Measurements from ENCODE around the gene IPPK. TPM values are rescaled to one million over a fixed set of nuclear protein-coding genes. Genes with fewer than 3 reads are reported as not detected.

Gene IPPK
- total RNA-seq, 1 experiment from 2014 or later: 5.4 TPM

DNA sequence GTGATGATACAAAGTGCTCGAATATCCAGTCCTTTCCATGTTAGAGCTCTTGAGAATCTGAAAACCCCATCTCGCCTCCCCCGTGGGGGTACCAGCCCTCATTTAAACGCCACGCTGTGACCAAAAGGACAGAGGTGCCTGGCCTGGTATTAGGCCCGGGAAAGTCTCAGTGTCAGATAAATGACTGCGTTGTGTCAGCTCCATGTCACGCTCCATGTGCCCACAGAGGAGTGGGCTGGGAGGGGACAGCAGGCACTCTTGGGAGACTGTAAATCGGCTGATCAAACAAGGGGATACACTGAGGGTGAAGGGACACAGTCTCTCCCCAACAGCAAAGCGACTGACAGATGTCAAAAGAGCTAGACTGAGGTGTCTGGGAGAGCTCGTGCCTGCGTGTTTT, 68.5 kb downstream of the IPPK start:
- Histone ChIP-seq H3K4me1 (ENCODE audit: control insufficient read depth, insufficient read depth, low read length) (peaks cover 10% of the 10 kb centered on the region), H3K4me3 (ENCODE audit: low read depth in 2 of 2, low read length in 2 of 2) (no peak overlapping the region), H3K36me3 (ENCODE audit: control insufficient read depth, insufficient read depth, low read length) (no peaks in the 10 kb centered on the region), H3K27ac (ENCODE audit: low read length) (no peak overlapping the region), H3K9me3 (ENCODE audit: control insufficient read depth, insufficient read depth, low read depth, low read length) (no peaks in the 10 kb centered on the region), H3K27me3 (ENCODE audit: control insufficient read depth, insufficient read depth, low read length) (no peaks in the 10 kb centered on the region)
- BruUV-seq (replicated peaks): no TSS peak
- POLR2A ChIA-PET: no interaction called here
- in situ Hi-C loops (cut with HindIII; ENCODE audit: low pct_unique_long_range_greater_than_20kb, low sequenced_read_pairs) (no loop called here), intact Hi-C loops (cut with micrococcal nuclease; ENCODE audit: unreplicated experiment) (no loop called here)
- CTCF ChIA-PET: interaction anchor here (0.8 kb wide), 1 partner anchor 365 kb away, joined by 3 read pairs; no protein-coding TSS in a partner anchor
- TF ChIP-seq, protein P1, sequence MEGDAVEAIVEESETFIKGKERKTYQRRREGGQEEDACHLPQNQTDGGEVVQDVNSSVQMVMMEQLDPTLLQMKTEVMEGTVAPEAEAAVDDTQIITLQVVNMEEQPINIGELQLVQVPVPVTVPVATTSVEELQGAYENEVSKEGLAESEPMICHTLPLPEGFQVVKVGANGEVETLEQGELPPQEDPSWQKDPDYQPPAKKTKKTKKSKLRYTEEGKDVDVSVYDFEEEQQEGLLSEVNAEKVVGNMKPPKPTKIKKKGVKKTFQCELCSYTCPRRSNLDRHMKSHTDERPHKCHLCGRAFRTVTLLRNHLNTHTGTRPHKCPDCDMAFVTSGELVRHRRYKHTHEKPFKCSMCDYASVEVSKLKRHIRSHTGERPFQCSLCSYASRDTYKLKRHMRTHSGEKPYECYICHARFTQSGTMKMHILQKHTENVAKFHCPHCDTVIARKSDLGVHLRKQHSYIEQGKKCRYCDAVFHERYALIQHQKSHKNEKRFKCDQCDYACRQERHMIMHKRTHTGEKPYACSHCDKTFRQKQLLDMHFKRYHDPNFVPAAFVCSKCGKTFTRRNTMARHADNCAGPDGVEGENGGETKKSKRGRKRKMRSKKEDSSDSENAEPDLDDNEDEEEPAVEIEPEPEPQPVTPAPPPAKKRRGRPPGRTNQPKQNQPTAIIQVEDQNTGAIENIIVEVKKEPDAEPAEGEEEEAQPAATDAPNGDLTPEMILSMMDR (IDR thresholded peaks at IDR 0.05): no peak
- TF ChIP-seq, protein P2, sequence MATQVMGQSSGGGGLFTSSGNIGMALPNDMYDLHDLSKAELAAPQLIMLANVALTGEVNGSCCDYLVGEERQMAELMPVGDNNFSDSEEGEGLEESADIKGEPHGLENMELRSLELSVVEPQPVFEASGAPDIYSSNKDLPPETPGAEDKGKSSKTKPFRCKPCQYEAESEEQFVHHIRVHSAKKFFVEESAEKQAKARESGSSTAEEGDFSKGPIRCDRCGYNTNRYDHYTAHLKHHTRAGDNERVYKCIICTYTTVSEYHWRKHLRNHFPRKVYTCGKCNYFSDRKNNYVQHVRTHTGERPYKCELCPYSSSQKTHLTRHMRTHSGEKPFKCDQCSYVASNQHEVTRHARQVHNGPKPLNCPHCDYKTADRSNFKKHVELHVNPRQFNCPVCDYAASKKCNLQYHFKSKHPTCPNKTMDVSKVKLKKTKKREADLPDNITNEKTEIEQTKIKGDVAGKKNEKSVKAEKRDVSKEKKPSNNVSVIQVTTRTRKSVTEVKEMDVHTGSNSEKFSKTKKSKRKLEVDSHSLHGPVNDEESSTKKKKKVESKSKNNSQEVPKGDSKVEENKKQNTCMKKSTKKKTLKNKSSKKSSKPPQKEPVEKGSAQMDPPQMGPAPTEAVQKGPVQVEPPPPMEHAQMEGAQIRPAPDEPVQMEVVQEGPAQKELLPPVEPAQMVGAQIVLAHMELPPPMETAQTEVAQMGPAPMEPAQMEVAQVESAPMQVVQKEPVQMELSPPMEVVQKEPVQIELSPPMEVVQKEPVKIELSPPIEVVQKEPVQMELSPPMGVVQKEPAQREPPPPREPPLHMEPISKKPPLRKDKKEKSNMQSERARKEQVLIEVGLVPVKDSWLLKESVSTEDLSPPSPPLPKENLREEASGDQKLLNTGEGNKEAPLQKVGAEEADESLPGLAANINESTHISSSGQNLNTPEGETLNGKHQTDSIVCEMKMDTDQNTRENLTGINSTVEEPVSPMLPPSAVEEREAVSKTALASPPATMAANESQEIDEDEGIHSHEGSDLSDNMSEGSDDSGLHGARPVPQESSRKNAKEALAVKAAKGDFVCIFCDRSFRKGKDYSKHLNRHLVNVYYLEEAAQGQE (IDR thresholded peaks at IDR 0.05; ENCODE audit: insufficient read depth in 1 of 2, low read depth in 2 of 2, low read length in 1 of 2): no peak
- no peak for TF ChIP-seq POLR2AphosphoS5 (IDR thresholded peaks at IDR 0.05; ENCODE audit: low read depth, low read length)
- TF ChIP-seq SIN3A (IDR thresholded peaks at IDR 0.05; ENCODE audit: borderline replicate concordance, insufficient read depth, low read depth, low read length): no peak
- TF ChIP-seq TCF7L2 (IDR thresholded peaks at IDR 0.05; ENCODE audit: low read depth, low read length): no peak
- no peak for ATAC-seq
- no peak for DNase-seq (ENCODE audit: low read depth, low spot score)

DNA sequence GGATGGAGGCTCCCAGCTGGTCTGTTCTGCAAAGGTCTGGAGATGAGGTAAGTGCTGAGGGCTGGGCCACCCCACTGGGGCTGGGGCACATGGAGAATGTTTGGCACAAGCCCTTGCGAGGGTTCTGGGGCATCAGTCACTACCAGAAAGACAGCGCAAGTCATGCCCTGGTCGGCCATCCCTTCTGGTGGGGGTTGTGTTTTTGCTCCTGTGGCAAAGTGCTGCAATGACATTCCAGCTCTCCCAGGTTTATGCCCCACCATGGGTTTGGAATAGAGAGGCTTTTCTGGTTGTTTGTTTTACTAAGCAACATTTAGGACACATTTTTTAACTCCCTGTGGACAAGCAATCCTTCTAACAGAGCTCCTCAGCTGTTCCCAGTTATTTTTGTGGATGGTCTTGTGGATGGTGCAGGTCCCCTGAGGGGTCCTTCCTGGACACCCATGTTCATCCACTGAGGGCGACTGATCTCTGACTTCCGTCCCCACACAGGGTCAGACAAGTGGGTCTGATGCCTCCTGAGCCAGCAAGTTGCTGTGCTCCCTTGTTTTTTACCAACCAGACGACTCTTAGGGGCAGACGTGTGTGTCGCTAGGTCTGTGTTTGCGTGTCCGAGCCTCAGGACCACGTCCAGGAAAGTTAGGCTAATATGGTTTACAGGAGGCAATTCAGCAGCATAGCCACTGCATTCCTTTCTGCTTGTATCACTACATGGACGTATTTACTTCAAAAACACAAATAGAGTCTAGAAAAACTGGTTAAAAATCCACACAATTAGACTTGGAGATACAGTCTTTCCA, 69.3 kb downstream of the IPPK start:
- CTCF ChIA-PET: no interaction called here
- POLR2A ChIA-PET: no interaction called here

More for the DNA sequence above, 69.3 kb downstream of the IPPK start:
- H3K4me1 ChIP-seq (ENCODE audit: control insufficient read depth, insufficient read depth, low read length): peaks cover 15% of the 10 kb centered on the region
- intact Hi-C loops (cut with micrococcal nuclease; ENCODE audit: unreplicated experiment): no loop called here
- no peaks in the 10 kb centered on the region for H3K36me3 ChIP-seq (ENCODE audit: control insufficient read depth, insufficient read depth, low read length)
- ATAC-seq (no peak), DNase-seq (ENCODE audit: low read depth, low spot score) (no peak)
- in situ Hi-C loops (cut with HindIII; ENCODE audit: low pct_unique_long_range_greater_than_20kb, low sequenced_read_pairs): no loop called here
- no peaks in the 10 kb centered on the region for H3K9me3 ChIP-seq (ENCODE audit: control insufficient read depth, insufficient read depth, low read depth, low read length)
- no peak overlapping the region for H3K27ac ChIP-seq (ENCODE audit: low read length)
- no TSS peak for BruUV-seq (replicated peaks)
- TF ChIP-seq, protein P2 (IDR thresholded peaks at IDR 0.05; ENCODE audit: insufficient read depth in 1 of 2, low read depth in 2 of 2, low read length in 1 of 2): no peak
- TF ChIP-seq POLR2AphosphoS5 (IDR thresholded peaks at IDR 0.05; ENCODE audit: low read depth, low read length): no peak
- no peak for TF ChIP-seq TCF7L2 (IDR thresholded peaks at IDR 0.05; ENCODE audit: low read depth, low read length)
- TF ChIP-seq SIN3A (IDR thresholded peaks at IDR 0.05; ENCODE audit: borderline replicate concordance, insufficient read depth, low read depth, low read length): no peak
- TF ChIP-seq, protein P1 (IDR thresholded peaks at IDR 0.05): no peak
- H3K4me3 ChIP-seq (ENCODE audit: low read depth in 2 of 2, low read length in 2 of 2): no peak overlapping the region
- no peaks in the 10 kb centered on the region for H3K27me3 ChIP-seq (ENCODE audit: control insufficient read depth, insufficient read depth, low read length)
